ENCODE data around the gene SLC50A1. TPM values are rescaled to one million over a fixed set of nuclear protein-coding genes. Genes with fewer than 3 reads are reported as not detected.

SLC50A1 gene
- total RNA-seq, 1 experiment from 2014 or later = 24.9 TPM

- H3K9me3 Mint-ChIP-seq = peaks cover 4 to 5% of the 10 kb centered on the region in 2 experiments; a peak in 4 of 5 replicates
- no peak overlapping the region for H2BK120ac ChIP-seq (ENCODE audit: low read depth, low read length, poor library complexity, severe bottlenecking)
- no peak overlapping the region for H2BK15ac ChIP-seq (ENCODE audit: low read depth, low read length)
- H3K27me3 Mint-ChIP-seq (ENCODE audit: low read depth) = peaks cover 2% of the 10 kb centered on the region
- H4K91ac ChIP-seq (ENCODE audit: insufficient read length, low read depth, low read length) = no peak overlapping the region
- H3K4me1 Mint-ChIP-seq = peaks cover 17 to 30% of the 10 kb centered on the region in 2 experiments
- no peaks in the 10 kb centered on the region for H4K20me1 ChIP-seq (ENCODE audit: control insufficient read depth, insufficient read depth, insufficient read length)
- peaks cover 3 to 22% (median 16%) of the 10 kb centered on the region in 3 experiments for H3K36me3 Mint-ChIP-seq (ENCODE audit: insufficient read depth in 1 of 3, low read depth in 3 of 3)
- no peak overlapping the region for H2AK5ac ChIP-seq (ENCODE audit: insufficient read length, low read length)
- H4K5ac ChIP-seq (ENCODE audit: insufficient read length, low read depth, low read length) = no peak overlapping the region
- no peak overlapping the region for H3K4ac ChIP-seq (ENCODE audit: low read depth, low read length)
- H2AFZ ChIP-seq (ENCODE audit: low read length) = no peak overlapping the region
- H3K27ac ChIP-seq (ENCODE audit: insufficient read length, low read depth, low read length) = no peak overlapping the region
- H3K23me2 ChIP-seq (ENCODE audit: insufficient read length, low read depth, low read length, poor library complexity, severe bottlenecking) = peaks cover 16% of the 10 kb centered on the region
- H3K18ac ChIP-seq (ENCODE audit: insufficient read length, low read depth, low read length) = no peak overlapping the region
- H3K4me1 ChIP-seq (ENCODE audit: insufficient read depth, low read length) = no peaks in the 10 kb centered on the region
- no peak overlapping the region for H2BK20ac ChIP-seq (ENCODE audit: low read depth, low read length, poor library complexity, severe bottlenecking)
- H2BK5ac ChIP-seq (ENCODE audit: insufficient read length, low read length) = no peak overlapping the region
- H4K8ac ChIP-seq (replicated peaks; ENCODE audit: insufficient read length, low read depth, low read length) = no peak overlapping the region
- no peaks in the 10 kb centered on the region for H3K9me3 ChIP-seq (ENCODE audit: control insufficient read depth, low read depth, low read length)
- H3T11ph ChIP-seq (ENCODE audit: low read length) = no peak overlapping the region
- WGBS (ENCODE audit: extremely low coverage, insufficient read length, low lambda C conversion rate) = no CpG with 5 or more reads among the region's 10 CpGs
- H3K27me3 ChIP-seq (ENCODE audit: insufficient read depth, low read length) = no peaks in the 10 kb centered on the region
- H3K79me2 ChIP-seq (ENCODE audit: insufficient read depth, low read length) = no peaks in the 10 kb centered on the region; the same call in 1 of the 2 replicates
- no peak for TF ChIP-seq CTCF (conservative IDR thresholded peaks at IDR 0.05)
- H3K9ac ChIP-seq (ENCODE audit: extremely low read depth, insufficient read length, low read length) = no peak overlapping the region
- DNase-seq = no peak
- H3K4me2 ChIP-seq (ENCODE audit: insufficient read depth, insufficient read length, low read length) = no peak overlapping the region
- H3K27ac Mint-ChIP-seq = peak overlapping the region in 1 of 3 experiments; percentile 65; a peak in 1 of 7 replicates
- H2BK12ac ChIP-seq (ENCODE audit: insufficient read length, low read depth, low read length) = no peak overlapping the region
- no peak overlapping the region for H3K23ac ChIP-seq (ENCODE audit: insufficient read length, low read depth, low read length)
- H3K4me3 Mint-ChIP-seq = peak overlapping the region in 1 of 2 experiments; percentile 31; a peak in 1 of 5 replicates
- no peak overlapping the region for H3K14ac ChIP-seq (ENCODE audit: insufficient read depth, low read length)
- no peak overlapping the region for H3K56ac ChIP-seq (ENCODE audit: insufficient read length, low read depth, low read length)
- no peaks in the 10 kb centered on the region for H3K79me1 ChIP-seq (ENCODE audit: insufficient read depth, low read depth, low read length, poor library complexity, severe bottlenecking)
Observed at GRCh38 chr1:155168456-155169210, 33.0 kb downstream of the SLC50A1 start.
